Kidney (tissue), 14 donors: ENCODE measurements around the gene SNX24. TPM values are rescaled to one million over a fixed set of nuclear protein-coding genes. Genes with fewer than 3 reads are reported as not detected.
"Not testable (repeated sequence)": the region's sequence is repeated elsewhere in the genome, so short reads cannot be mapped to it uniquely, and the experiment has no call there.

Experiments
- DNase-seq, 5 donors: peaks; one replicate each; pipeline ENCODE4 v3.0.0-alpha.2; 2013 to 2020
- FAIRE-seq: peaks from 2 replicates; lab custom pipeline; 2012; peaks lifted over from hg19 to GRCh38; lab: Jason Lieb, UNC
- H3K27ac ChIP-seq, 2 donors: one replicate each; pipeline ENCODE4 v1.7.0; 2013; ENCODE audit warnings: low read depth in 2 of 2, low read length in 2 of 2, inconsistent platforms in 1 of 2
- H3K27me3 ChIP-seq: one replicate; pipeline ENCODE4 v1.7.1; 2013; ENCODE audit warnings: low read length, inconsistent platforms; ENCODE audit not compliant: control insufficient read depth, insufficient read depth
- H3K36me3 ChIP-seq, 3 donors: one replicate each; pipeline versions ENCODE4 v1.7.0 to v1.7.1; 2013; ENCODE audit warnings: low read length in 3 of 3, control low read depth in 1 of 3, inconsistent platforms in 1 of 3; ENCODE audit not compliant: insufficient read depth in 3 of 3, control insufficient read depth in 2 of 3
- H3K4me1 ChIP-seq, 3 donors: one replicate each; pipeline versions ENCODE4 v1.7.0 to v1.7.1; 2013; ENCODE audit warnings: low read length in 3 of 3, inconsistent platforms in 1 of 3, low read depth in 1 of 3; ENCODE audit not compliant: control insufficient read depth in 2 of 3, insufficient read depth in 2 of 3
- H3K4me3 ChIP-seq, 3 donors: one replicate each; pipeline versions ENCODE4 v1.7.0 to v1.8.1; 2013; ENCODE audit warnings: low read length in 3 of 3, control low read depth in 1 of 3, inconsistent platforms in 1 of 3
- H3K9ac ChIP-seq, 3 donors: one replicate each; pipeline versions ENCODE4 v1.7.0 to v1.7.1; 2013; ENCODE audit warnings: low read length in 3 of 3, control low read depth in 1 of 3, inconsistent platforms in 1 of 3
- H3K9me3 ChIP-seq, 3 donors: one replicate each; pipeline versions ENCODE4 v1.7.0 to v1.7.1; 2013; ENCODE audit warnings: low read length in 3 of 3, control low read depth in 1 of 3, inconsistent platforms in 1 of 3; ENCODE audit not compliant: control insufficient read depth in 2 of 3, insufficient read depth in 1 of 3
- intact Hi-C: fragments of 100-400 bp; cut with DNase I; formaldehyde crosslinking; loops from one replicate; pipeline ENCODE4 v1.11.1; 2022
- polyA plus RNA-seq: library from polyadenylated mRNA; stranded (reverse); fragments of 350-450 nt; fragmentation: Illumina TruSeq; extraction: RNeasy Lipid Tissue Mini Kit (QIAGEN cat#74804); gene quantifications from one replicate; pipeline ENCODE4 v1.2.3, GENCODE V29; 2014; ENCODE audit warnings: low read depth, low replicate concordance; ENCODE audit not compliant: insufficient read depth
- total RNA-seq: library from RNA; stranded (reverse); fragmentation: NEBNext Ultra II Directional; extraction: Animal tissue kit (Norgen Biotek cat#: 25700); gene quantifications from one replicate; pipeline ENCODE4 v1.2.1, GENCODE V29; 2021
- TF ChIP-seq, protein P1 (sequence below): IDR thresholded peaks from 3 replicates; pipeline ENCODE4 v1.5.1; 2012; ENCODE audit warnings: mild to moderate bottlenecking, moderate library complexity, borderline replicate concordance; ENCODE audit not compliant: insufficient read depth; ENCODE audit errors: extremely low read depth
- donor health status: control.
- donor health status: control.
- donor health status: control.
- donor health status: control.
- donor health status: control.
- donor health status: DM: yes; HTN: yes; CAD: no.
- donor health status: Normal renal cell carcinoma (clear cell type).

SNX24 gene
- total and polyA plus RNA-seq, 2 donors from 2014 or later: 23.8 to 27.0 TPM

DNA sequence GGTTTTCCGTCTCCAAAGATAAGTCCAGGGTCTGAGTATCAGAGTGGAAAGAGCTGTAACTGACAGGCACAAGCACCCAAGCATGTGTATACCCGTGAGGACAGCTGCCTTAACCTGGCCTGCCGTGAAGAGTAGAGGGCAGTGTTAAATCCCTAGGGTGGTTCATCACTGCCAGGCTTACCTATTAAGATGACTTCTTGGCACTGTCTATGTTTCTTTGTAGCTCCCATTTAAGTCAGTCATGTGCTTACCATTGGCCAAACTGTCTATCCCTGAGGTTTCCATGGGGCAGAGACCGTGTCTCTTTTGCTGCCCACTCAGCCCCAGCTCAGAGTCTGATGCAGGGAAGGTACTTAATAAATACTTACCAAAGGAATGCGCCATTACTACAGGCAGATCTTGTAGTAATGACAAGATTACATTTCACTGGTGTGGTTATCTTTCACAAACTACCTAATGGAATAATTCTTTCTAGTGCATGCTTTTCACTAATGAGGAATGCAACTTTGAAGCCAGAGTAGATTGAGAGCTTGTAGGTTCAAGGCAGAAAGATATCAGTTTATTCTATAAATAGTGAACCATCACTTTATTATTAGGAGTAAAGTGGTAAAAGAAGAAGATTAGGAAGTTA lies 64.2 kb downstream of the SNX24 start:
- FAIRE-seq (no peak), DNase-seq (no peak)
- H3K27me3 ChIP-seq: no peaks in the 10 kb centered on the region
- H3K4me1 ChIP-seq: no peaks in the 10 kb centered on the region
- H3K27ac ChIP-seq: no peak overlapping the region
- H3K36me3 ChIP-seq: no peaks in the 10 kb centered on the region
- H3K9ac ChIP-seq: no peak overlapping the region
- intact Hi-C loops: no loop called here
- no peaks in the 10 kb centered on the region for H3K9me3 ChIP-seq
- TF ChIP-seq, protein P1, sequence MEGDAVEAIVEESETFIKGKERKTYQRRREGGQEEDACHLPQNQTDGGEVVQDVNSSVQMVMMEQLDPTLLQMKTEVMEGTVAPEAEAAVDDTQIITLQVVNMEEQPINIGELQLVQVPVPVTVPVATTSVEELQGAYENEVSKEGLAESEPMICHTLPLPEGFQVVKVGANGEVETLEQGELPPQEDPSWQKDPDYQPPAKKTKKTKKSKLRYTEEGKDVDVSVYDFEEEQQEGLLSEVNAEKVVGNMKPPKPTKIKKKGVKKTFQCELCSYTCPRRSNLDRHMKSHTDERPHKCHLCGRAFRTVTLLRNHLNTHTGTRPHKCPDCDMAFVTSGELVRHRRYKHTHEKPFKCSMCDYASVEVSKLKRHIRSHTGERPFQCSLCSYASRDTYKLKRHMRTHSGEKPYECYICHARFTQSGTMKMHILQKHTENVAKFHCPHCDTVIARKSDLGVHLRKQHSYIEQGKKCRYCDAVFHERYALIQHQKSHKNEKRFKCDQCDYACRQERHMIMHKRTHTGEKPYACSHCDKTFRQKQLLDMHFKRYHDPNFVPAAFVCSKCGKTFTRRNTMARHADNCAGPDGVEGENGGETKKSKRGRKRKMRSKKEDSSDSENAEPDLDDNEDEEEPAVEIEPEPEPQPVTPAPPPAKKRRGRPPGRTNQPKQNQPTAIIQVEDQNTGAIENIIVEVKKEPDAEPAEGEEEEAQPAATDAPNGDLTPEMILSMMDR: no peak
- H3K4me3 ChIP-seq: no peak overlapping the region

DNA sequence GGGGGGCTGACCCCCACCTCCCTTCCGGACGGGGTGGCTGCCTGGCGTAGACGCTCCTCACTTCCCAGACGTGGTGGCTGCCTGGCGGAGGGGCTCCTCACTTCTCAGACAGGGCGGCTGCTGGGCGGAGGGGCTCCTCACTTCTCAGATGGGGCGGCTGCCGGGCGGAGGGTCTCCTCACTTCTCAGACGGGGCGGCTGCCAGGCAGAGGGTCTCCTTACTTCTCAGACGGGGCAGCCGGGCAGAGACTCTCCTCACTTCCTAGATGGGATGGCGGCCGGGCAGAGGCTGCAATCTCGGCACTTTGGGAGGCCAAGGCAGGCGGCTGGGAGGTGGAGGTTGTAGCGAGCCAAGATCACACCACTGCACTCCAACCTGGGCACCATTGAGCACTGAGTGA lies 68.0 kb downstream of the SNX24 start:
- H3K36me3 ChIP-seq, FAIRE-seq, H3K4me1 ChIP-seq, intact Hi-C loops, H3K9me3 ChIP-seq, H3K4me3 ChIP-seq, H3K9ac ChIP-seq, H3K27me3 ChIP-seq, H3K27ac ChIP-seq, DNase-seq: not testable (repeated sequence)

DNA sequence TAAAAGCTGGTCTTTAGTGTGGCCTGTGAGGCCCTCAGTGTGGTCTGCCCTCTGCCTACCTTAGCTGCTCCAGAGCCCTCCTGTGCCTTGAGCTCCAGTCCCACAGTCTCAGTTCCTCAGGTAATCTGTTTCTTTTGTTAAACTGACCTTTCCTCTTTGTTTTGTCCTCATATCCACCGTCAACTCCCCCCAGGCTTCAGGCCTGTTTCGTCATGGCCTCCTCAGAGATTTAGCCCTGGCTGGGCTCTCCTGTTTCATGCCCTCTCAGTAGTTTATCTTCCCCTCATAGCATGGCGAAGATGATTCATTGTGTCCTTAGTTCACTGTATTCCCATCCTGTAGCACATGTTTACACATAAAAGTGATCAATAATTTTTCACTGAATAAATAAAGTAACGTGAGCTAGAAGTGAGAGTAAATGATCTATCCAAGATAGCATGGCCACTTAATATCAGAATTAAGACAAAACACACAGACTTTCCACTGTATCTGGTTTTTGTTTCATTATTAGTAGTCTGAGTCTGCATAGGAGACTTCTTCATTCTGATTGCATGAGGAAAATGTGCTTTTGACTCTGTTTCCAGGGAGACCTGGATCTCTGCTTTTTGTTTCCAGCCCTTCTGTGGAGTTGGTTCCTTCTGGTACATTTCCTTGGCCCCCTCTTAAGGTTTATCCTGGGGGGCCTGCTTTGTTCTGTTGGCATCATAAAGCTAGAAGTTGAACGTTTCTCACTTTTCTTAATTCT lies 70.5 kb downstream of the SNX24 start:
- no peaks in the 10 kb centered on the region for H3K36me3 ChIP-seq
- H3K9ac ChIP-seq: no peak overlapping the region
- H3K9me3 ChIP-seq: no peaks in the 10 kb centered on the region
- H3K27me3 ChIP-seq: no peaks in the 10 kb centered on the region
- no peak for FAIRE-seq
- no peak overlapping the region for H3K27ac ChIP-seq
- intact Hi-C loops: no loop called here
- no peaks in the 10 kb centered on the region for H3K4me1 ChIP-seq
- H3K4me3 ChIP-seq: no peak overlapping the region
- no peak for DNase-seq
- TF ChIP-seq, protein P1: no peak

DNA sequence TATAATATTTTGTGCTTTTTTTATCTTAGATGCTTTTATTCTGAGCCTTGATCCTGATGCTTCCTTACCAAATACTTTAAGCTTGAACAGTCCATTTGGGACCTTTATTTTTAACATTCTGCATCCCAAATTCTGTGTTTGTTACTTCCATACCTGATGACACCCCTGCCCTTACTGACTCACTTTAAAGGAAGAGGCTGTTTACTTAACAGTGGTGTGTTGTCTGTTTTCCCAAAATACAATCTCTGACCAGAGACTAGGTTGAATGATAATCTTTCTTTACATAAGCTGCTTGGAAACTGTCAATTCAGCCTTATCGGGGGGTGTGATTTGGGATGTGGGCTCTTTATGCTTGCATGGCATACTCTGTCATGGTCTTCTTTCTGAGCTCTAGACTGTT lies 71.1 kb downstream of the SNX24 start:
- Histone ChIP-seq H3K36me3 (no peaks in the 10 kb centered on the region), H3K27me3 (no peaks in the 10 kb centered on the region), H3K9me3 (no peaks in the 10 kb centered on the region), H3K4me3 (no peak overlapping the region), H3K27ac (no peak overlapping the region), H3K4me1 (no peaks in the 10 kb centered on the region), H3K9ac (no peak overlapping the region)
- FAIRE-seq: no peak
- no peak for DNase-seq
- TF ChIP-seq, protein P1: no peak
- intact Hi-C loops: no loop called here
